ENCODE data around the gene BLTP3A. TPM values are rescaled to one million over a fixed set of nuclear protein-coding genes. Genes with fewer than 3 reads are reported as not detected.

Gene BLTP3A
- total RNA-seq, 4 donors from 2014 or later, result 9.8 to 16.8 (median 13.4) TPM

Small RNAs within 50 kb of the gene (small RNA-seq; reads per million reads assigned to genes)
- gene RF00019, result not detected

Other genes starting within 250 kb of the BLTP3A start
- not detected for gene SPDEF, start 235.8 kb upstream of the BLTP3A start, total RNA-seq
- gene ILRUN, start 95.3 kb upstream of the BLTP3A start, total RNA-seq, result 10 to 100 TPM; 57.6 to 78.9 (median 65.7) TPM
- gene SNRPC, start 34.6 kb upstream of the BLTP3A start, total RNA-seq, result 10 to 100 TPM; 41.2 to 80.4 (median 66.0) TPM
- gene TAF11, start 96.0 kb downstream of the BLTP3A start, total RNA-seq, result 10 to 100 TPM; 17.1 to 25.3 (median 20.3) TPM
- 10 to 100 TPM; 39.3 to 55.9 (median 44.0) TPM for gene ANKS1A, start 97.2 kb downstream of the BLTP3A start, total RNA-seq

Data from tibial nerve (tissue), 4 donors.